Stimulated activated CD8-positive, alpha-beta memory T cell treated with anti-CD3 and anti-CD28 coated beads, Interleukin-7, amount 100 ng/mL, for 1 hour (primary cell): ENCODE data around the gene ARFRP1.
A peak's percentile ranks its signal among the peaks of the same experiment; 100 is the strongest.
"Not testable (repeated sequence)": the region's sequence is repeated elsewhere in the genome, so short reads cannot be mapped to it uniquely, and the experiment has no call there.

Experiments
- DNase-seq, 2 donors: peaks; one replicate each; pipeline ENCODE4 v3.0.0-alpha.2; 2020; ENCODE audit warnings: low read depth in 2 of 2

The ARFRP1 gene

DNA sequence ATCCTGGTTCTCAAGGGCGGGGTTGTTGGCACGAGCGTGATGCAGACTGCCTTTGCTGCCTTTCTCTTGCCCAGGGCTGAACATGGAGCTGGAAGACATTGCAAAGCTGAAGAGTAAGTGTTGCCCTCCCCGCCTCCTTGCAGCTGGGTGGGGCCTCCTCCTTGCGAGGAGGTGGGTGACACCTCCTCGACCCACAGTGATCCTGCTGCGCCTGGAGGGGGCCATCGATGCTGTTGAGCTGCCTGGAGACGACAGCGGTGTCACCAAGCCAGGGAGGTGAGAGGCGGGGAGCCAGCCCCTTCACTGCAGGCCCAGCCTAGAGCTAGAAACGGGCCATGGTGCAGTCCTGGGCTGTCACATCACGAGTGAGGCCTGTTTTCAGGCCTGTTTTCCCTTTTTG lies 29.7 kb downstream of the ARFRP1 start:
- no peak for DNase-seq

DNA sequence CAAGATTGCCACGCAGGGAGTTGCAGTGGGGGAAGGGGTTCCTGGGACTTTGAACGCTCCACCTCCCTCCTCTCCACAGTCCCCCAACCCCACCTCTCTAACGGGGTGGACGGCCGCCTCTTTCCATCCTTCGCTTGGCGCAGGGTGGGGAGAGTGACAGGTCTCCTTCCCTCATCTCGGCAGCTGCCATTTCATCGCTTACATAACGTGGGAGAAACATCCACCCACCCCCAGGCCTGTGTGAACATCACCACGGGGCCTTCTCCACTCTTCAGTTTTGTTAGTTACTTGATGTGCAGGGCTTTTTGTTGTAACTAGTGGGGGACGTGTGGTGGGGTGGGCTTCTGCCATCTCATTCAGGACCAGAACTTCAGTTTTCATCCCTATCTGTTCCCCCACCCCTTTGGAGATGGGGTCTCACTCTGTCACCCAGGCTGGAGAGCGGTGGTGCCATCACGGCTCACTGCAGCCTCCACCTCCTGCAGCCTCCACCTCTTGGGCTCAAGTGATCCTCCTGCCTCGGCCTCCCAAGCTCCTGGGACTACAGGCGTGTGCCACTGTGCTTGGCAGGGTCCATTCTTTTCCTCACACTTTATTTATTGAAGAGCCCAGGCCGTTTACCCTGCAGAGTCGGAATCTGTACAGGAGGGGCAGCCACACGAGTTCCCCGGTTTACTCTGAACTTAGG lies 32.0 kb downstream of the ARFRP1 start:
- DNase-seq, result no peak

DNA sequence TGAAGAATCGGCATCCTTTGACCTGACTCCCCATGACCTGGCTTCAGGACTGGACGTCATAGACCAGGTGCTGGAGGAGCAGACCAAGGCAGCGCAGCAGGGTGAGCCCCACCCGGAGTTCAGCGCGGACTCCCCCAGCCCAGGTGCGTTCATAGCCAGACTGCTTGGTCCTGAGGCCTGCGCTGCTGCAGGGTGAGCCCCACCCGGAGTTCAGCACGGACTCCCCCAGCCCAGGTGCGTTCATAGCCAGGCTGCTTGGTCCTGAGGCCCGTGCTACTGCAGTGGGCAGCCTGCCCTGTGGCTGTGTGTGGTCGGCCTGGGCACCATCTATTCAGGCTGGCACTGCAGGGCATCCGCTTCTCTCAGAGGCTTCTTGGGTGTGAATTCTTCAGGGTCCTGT lies 33.8 kb downstream of the ARFRP1 start:
- no peak for DNase-seq

DNA sequence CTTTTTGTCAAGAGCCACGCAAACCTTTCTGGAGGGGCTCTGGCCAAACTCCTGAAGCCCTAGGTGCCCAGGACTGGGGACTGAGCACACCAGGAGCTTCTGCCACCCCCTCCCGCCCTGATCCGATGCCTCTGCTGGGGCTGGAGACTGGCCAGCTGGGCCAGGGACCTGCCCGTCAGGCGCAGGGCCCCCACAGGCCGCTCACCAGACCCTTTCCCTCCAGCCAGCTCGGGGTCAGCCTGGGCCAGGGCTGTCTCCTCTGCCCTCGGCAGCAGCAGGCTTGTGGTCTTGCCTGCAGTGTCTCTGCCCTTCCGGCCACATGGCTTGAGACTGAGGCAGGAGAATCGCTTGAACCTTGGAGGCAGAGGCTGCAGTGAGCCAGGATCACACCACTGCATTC lies 35.1 kb downstream of the ARFRP1 start:
- DNase-seq, result no peak

DNA sequence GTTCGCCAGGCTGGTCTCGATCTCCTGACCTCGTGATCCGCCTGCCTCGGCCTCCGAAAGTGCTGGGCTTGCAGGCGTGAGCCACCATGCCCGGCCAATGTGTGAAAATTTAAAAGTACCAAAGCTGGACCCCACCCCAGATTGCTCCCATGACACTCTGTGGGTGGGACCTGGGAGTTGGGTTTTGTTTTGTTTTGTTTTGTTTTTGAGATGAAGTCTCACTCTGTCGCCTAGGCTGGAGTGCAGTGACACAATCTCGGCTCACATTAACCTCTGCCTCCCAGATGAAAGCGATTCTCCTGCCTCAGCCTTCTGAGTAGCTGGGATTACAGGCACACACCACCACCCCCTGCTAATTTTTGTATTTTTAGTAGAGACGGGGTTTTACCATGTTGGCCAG lies 36.1 kb downstream of the ARFRP1 start:
- not testable (repeated sequence) for DNase-seq

DNA sequence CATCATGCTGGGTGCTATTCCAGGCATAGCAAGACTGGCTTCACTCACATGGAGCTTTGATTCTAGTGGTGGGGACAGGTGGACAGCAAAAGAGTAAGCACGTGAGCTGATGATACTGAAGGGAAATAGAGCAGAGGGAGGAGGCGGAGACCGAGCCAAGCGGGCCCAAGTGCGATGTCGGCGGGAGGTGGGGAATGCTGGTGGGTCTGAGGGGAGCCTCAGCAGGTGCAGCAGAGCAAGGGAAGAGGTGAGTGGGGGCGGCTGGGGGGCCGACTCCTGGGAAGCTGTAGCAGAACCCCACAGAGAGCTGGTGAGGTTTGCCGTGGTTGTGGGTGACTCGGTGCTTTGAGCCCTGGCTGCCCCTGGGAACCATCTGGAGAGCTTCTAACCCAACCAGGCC lies 39.4 kb downstream of the ARFRP1 start:
- DNase-seq, result no peak

DNA sequence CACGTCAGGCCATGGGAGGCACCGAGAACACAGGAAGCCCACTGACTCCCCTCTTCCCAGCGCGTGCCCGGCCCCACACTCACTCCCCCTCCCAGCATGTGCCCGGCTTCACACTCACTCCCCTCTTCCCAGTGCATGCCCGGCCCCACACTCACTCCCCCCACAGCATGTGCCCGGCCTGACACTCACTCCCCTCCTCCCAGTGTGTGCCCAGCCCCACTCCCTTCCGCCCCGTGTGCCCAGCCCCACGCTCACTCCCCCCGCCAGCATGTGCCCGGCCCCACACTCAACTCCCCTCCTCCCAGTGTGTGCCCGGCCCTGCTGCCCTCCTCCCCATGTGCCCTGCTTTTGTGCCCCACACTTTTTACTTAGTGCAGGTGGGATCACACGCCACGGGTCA lies 39.9 kb downstream of the ARFRP1 start:
- no peak for DNase-seq

DNA sequence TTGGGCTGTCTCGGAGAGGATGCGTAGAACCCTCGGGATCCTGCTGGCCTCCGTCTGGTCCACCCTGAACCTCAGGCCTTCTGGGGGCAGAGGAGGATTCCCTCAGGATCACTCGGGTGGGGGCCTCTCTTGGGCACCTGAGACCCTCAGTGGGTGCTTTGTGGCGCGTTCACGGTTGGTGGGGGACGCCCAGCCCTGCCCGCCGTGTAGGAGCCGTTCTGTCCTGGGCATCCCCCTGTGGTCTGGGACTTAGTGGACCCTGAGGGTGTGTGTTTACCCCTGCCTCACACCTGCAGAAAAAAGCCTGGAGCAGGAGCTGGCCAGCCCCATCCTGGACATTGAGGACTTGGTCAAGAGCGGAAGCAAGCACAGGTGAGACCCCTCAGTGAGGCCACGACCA lies 42.1 kb downstream of the ARFRP1 start:
- no peak for DNase-seq

DNA sequence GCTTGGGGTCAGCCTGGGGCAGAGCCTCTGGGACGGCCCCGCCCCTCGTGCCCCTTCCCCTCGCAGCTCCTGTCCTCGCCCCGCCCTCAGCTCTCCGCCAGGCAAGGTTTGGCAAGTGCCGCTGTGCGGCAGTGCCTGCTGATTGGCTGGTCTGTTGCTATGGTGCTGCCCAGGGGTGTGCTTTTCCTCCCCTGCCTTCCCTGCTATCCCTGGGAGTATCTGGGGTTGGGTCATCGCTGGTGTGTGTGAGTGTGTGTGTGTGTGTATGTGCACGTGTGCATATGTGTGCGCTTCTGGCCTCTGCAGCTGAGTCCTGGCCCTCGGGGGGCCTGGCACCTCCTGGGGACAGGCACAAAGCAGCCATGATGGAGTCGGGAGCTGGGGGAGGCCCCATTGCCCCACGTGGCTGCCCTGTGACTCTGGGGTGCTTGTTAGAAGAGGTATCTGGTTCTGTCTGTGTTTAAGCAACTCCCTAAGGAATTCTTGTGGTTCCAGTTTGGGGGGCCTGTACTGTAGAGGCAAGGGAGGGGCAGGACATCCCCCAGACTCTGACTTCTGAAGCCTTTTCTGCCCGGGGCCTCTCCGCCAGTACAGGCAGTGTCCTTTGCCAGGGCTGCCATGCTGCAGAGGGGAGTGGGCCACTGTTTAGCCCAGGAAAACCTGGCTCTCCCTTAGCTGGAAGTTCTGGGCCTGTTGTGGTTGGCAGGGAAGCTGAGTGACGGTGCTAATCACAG lies 42.7 kb downstream of the ARFRP1 start:
- no peak for DNase-seq

DNA sequence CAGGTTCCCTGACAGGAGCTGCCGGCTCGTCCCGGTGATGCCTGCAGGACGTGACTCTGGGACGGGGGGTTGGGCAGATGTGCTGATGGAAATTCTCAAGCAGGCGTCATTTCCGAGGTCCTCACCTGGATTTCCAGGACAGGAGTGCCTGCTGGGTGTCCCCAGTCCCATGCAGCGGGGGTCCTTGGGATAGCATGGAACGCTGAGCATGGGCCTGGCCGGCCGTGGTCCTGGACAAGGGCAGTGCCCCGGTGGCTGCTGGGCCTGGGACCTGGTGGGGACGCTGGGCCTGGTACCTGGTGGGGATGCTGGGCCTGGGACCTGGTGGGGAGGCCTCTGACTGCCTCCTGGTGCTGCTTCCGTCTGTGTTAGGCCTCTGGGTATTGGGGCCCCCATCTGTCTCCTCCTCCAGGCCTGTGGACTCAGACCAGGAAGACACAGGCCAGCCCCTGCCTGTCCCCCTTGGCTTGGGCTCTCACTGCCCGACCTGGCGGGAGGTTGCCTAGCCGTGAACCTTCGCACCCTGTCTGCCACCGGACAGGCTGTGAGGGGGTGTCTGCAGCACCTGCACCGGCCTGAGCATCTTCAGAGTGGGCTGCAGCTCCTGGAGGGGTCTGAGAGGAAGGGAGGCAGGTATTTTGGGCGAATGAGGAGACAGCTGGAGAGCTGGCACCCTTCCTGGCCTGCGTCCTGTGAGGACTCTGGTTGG lies 43.5 kb downstream of the ARFRP1 start:
- no peak for DNase-seq

DNA sequence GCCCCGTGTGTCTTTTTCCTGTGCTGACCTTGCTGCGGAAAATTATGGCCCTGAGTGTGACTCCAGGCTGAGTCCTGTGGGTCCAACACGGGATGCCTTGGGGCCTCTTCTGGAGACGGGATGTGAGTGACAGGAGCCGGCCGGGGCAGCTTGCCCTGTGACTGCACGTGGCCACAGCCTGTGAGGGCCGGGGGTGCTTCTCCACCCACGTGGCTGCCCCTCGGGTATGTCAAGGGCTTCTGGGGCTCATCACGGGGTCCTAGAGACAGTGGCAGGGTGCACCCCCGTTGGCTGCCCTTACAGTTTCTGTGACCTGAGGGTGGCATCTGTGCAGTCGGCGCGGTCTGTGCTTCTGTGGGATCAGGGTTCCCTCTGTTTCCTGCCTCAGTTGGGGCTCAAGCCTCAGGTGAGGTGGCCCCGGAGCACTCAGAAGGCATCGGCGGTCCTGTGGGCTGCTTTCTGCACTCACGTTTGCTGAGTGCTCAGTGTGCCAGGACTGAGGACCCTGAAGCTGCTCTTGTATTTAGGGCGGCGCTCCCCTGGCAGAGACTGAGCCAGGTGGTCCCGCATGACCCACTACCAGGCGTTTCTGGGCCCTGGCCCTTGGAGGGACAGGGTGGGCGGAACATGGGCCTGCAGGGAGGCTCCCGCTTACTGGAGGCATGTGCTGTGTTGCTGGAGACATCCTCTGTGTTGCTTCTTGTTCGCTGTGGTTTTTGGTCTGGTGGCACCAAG lies 44.3 kb downstream of the ARFRP1 start:
- DNase-seq, result no peak

DNA sequence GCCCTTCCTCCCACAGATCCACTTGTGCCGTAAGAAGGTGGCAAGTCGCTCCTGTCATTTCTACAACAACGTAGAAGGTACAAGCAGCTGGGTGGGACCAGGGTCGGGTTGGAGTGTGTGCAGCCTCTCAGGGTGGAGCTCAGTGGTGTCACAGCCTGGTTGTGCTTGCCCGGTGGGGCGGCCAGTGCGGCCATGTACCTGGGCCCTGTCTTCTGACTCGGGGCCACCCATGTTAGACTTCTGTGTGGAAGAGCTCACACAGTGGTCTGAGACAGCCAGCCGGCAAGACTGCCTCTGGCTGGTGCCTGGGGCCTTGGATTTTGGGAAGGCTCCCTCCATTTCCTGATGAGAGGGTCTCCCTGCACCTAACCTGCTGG lies 45.0 kb downstream of the ARFRP1 start:
- no peak for DNase-seq

DNA sequence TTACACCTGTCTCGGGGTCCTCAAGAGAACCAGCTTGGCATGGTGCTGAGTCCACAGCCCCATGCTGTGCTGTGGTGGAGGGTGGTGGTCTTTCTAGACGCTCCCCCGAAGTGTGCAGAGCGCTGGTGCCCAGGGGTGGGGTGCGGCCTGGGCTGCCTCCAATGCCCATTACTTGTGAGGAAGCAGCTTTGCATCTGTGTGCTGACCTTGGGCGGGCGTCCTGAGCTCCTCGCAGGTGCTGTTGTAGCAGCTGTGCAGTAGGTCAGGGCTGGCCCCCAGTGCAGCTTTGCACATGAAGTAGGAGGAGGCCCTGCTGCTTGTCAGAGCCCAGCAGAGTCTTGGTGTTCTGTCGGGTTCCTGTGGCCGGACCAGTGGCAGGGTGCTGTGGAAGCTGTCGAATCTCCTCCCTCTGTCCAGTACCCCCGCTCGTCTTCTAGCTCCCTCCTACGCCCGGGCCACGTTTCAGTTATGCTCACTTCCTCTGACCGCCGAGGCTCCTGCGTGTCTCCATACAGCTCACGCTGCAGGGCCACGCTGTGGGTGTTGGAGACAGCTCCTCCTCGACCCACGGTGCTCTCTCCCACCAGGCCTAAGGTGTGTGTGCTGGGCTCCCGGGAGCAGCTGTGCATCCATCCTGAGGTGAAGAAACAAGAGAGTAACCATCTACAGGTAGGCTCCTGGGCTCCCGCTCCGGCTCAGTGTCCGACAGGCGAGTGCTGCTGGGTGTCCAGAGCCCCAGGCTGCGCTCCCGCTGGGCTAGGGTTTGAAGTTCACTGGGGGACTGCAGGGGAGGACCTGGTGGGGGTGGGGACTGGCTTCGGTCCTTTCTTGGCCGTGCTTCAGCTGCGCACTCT lies 45.6 kb downstream of the ARFRP1 start:
- no peak for DNase-seq

DNA sequence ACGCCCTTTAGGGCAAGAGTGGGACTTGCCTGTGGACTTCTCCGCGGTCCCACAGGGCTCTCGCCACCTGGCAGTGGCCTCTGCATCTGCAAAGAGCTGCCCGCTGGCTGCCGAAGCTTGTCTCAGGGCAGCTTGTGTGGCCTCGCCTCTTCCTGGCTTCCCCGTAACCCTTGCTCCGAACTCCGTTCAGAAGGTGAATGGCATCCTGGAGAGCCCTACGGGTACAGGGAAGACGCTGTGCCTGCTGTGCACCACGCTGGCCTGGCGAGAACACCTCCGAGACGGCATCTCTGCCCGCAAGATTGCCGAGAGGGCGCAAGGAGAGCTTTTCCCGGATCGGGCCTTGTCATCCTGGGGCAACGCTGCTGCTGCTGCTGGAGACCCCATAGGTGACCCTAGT lies 46.7 kb downstream of the ARFRP1 start:
- DNase-seq, result no peak

DNA sequence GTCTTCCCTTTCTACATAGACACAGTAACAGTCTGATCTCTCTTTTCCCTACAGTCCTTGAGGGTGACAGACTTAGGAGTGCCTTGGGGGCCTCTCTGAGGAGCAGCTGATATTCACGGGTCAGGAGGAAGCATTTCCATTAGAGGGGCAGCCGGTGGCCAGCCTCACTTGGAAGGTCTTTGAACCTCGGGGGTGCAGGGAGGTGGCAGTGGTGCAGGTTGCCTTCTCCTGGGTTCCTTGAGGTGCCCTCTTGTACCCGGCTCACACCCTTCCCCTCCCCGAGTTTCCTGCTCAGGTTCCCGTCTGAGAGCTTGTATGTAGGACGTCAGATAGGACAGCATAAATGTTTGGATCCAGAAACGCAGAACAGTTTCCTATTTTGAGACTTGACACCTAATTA lies 47.2 kb downstream of the ARFRP1 start:
- DNase-seq, result no peak

DNA sequence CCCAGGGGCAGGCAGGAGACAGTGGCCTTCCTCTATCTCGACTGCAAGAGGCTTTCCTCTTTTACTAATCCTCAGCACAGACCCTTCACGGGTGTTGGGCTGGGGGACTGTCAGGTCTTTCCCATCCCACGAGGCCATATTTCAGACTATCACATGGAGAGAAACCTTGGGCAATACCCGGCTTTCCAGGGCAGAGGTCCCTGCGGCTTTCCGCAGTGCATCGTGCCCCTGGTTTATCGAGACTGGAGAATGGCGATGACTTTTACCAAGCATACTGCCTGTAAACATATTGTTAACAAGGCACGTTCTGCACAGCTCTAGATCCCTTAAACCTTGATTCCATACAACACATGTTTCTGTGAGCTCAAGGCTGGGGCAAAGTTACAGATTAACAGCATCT lies 47.6 kb downstream of the ARFRP1 start:
- not testable (repeated sequence) for DNase-seq

DNA sequence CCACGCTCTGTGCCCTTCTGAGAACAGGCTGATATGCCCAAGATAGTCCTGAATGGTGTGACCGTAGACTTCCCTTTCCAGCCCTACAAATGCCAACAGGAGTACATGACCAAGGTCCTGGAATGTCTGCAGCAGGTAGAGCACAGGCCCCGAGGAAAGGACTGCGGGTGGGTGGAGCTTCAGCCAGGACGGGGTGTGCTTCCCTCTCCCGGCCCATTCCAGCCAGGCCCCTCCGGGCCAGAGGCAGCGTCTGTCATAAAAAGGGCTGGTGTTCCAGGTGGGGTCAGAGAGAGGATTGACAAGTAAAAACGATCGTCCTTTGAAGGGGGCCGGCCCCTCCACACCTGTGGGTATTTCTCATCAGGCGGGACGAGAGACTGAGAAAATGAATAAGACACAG lies 48.4 kb downstream of the ARFRP1 start:
- no peak for DNase-seq

DNA sequence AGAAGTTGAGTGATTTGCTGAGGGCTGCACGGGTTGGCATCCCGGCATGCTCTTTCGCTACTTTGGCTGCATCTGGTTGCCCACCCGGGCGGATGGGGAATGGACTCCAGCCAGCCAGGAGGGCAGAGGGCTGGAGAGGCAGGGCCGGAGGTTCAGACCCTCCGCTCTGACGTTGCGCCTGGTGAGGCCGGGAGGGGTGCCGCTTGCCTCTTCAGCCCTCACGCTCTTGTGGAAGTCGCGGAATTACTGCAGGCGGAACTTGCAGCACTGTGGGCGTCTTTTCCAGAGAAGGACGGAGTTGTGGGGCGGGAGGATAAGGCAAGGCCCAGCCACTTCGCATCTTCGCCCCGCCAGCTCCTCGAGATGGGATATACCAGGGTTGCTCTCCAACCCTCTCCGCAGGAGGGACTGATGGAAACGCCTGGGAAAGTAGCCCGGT lies 49.0 kb downstream of the ARFRP1 start:
- no peak for DNase-seq

DNA sequence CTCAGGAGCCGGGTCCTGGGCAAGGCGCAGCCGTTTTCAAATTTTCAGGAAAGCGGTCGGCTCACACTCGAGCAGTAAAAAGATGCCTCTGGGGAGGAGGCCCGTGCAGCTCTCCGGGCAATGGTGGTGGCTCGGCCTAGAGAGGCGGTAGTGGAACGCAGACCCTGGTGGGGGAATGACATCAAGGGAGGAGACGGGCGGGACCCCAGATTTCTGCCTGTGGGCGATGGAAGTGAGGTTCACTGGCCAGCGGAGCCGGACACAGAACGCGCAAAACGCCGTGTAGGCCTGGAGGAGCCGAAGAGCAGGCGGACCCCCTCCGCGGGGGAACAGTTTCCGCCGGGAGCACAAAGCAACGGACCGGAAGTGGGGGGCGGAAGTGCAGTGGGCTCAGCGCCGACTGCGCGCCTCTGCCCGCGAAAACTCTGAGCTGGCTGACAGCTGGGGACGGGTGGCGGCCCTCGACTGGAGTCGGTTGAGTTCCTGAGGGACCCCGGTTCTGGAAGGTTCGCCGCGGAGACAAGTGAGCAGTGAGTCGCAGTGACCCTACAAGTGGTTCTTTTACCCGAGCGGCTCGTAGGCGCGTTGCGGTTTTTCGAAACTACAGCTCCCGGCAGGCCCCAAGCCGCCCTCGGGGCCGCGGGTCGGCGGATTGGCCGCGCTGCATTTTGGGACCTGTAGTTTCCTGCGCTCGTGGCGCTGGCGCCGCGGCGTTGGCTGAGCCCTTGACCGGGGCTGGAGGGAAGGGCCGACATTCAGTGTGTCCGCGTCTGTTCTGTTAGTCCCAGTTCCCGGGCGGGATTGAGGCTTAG lies 49.6 kb downstream of the ARFRP1 start, which contains the start of gene RTEL1:
Gene RTEL1, plus strand, starts transcription at position 376 of the 812 bp plus-strand sequence. CDS start 1,091 bp downstream, outside the sequence.
- DNase-seq, result peak; percentile 78 to 81

DNA sequence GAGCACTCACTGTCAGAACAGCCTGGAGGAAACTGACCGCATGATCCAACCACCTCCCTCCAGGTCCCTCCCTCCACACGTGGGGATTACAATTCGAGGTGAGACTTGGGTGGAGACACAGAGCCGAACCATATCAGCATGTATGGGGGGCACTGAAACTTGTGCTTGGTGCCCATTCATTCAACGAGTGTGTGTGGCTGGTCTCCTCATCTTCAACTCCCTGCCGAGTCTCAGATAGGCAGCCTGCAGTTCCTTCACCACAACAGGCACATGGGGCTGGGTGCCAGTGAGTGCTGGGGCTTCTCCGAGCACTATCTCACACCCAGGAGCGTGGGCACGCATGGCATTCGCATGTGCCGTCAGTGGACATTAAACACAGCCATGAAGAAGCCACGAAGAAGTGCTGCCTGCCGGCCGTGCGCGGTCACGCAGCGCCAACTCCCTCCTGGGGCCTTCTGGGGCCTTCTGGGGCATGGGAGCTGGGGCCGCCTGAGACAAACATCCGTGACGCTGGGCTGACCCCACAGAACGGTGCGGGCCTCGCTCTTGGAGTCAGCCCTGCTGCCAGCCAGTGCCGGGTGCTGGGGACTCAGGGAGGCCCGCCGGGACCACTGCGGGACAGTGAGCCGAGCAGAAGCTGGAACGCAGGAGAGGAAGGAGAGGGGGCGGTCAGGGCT lies 50.4 kb downstream of the ARFRP1 start:
- DNase-seq, result no peak
